HG02642 (cell line): ENCODE data around the gene VPS37C.
"Not testable (repeated sequence)": the region's sequence is repeated elsewhere in the genome, so short reads cannot be mapped to it uniquely, and the experiment has no call there.

Source experiments
- ATAC-seq: cut with Tn5 transposase; IDR thresholded peaks from one replicate; pipeline ENCODE4 v1.9.1; 2021; ENCODE audit warnings: mild to moderate bottlenecking; ENCODE audit not compliant: unreplicated experiment, poor library complexity

VPS37C gene

DNA sequence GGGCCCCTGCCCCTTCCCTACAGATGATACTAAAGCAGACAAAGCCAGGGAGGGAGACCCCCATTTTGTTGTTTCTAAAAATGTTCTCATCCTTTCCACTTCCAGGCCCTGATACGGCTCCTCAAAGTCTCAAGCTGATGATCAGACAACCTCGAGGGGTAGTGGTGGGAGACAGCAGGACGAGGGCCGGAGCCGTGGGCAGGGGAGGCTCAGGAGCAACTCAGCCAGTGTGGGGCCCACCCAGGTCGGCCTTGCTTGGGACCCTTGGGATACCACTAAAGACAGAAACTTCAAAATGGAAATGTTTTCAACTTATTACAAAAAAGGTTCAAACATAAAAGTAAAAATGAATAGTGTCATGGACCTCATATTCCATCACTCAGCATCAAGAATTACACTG, 15.2 kb upstream of the VPS37C start:
- ATAC-seq = no peak

DNA sequence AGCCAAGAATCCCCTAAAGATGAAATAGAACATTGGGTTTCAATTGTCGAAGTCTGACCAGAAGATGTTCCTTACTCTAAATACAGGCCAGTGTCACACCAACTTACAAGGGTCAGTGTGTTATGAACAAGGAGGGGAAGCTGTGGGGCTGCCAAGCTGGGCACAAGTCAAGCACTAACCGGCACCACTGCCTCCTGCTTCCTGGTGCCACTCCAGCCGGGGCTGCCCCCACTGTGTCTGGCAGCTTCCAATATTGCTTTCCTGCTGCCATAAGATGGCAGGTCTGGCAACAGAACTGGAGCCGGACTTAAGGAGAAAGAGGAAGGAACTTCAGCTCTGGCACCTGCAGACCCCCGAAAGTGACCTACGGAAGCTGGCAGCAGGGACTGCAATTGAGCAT, 13.7 kb upstream of the VPS37C start:
- ATAC-seq = no peak

DNA sequence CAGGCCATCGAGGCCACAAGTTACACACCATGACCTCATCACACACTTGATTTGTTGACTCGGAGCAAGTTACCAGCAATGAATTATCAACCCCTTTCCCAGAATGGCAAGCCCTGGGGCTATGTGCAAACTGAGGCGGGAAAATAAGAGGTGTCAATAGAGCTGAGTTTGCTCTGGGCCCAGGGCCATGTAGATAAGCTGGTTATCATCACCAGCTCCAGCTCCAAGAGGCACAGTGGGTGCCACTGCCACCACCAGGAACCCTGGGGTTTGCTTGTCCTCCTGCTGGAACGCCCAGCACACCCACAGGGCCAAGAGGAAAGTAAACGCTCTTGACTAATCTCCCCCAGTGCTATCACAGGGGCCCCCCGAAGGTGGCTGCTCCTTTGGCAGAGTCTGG, 13.0 kb upstream of the VPS37C start:
- no peak for ATAC-seq

DNA sequence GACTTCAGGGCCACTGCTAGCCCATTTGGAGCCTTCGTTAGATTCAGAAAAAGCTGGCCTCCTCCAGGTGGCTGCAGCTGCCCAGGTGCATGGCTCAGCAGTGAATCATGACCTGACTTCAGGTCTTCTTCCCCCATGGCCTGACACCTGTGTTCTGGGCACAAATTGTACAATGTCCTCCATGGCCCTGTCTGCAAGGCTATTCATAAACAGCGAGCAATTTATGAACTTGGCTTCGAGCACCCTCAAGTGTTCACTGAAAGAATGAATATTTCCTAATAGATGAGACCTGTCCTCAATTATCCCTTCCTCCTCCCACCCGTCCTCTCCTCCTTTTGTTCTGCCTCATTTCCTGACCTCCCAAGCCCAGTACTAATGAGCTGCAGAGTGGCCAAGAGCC, 12.2 kb upstream of the VPS37C start:
- ATAC-seq = no peak

DNA sequence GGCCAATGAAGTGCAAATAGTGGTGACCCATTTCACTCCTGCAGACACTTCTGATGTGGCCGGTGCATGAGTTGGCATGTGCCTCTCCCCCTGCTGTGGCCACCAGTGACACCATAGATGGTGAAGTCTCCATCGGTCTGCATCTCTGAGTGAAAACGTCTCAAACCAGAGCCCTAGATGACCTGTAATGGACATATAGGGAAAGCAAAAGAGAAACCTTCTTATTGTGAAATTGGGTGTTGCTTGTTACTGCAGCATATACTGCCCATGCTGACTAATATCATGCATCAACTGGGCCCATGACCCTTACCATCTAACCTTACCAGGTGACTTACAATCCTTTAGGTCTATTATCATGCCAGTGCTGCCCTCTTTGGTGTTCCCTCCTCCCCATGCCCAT, 11.7 kb upstream of the VPS37C start:
- ATAC-seq = no peak

DNA sequence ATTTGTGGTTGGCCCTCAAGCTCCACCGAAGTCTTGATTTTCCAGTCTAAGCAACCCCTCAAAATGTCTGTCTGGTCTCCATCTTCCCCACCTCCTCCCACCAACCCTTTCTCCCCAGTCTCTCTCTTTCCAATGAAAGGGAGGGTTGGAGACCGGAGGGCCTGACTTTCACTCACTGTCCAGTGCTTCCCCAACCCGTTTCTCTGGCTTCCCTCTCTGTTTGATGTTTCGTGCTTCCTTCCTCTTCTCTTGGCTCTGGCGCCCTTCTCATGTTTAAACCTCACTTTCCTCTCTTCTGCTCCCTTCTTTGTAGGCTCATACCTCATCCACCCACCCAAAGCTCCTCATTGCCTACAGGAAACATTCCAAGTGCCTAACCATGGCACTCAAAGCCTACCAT, 11.1 kb upstream of the VPS37C start:
- ATAC-seq = no peak

DNA sequence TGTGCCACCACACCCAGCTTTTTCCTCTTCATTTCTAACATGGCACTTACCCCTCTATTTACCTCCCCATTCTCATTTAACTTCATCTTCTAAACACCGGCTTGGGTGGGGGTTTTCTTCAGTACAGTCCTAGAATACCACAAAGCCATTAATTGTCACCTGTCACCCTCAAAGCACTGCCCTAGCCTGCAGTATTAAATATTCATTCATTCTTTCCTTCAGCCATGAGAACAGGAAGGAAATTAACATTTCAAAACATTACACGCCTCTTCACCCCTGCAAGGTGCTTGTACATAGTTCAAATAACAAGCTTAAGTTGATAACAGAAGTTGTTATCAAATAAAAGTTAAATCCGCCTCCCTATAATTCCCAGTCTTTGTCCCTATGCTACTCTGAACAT, 10.7 kb upstream of the VPS37C start:
- ATAC-seq = no peak

DNA sequence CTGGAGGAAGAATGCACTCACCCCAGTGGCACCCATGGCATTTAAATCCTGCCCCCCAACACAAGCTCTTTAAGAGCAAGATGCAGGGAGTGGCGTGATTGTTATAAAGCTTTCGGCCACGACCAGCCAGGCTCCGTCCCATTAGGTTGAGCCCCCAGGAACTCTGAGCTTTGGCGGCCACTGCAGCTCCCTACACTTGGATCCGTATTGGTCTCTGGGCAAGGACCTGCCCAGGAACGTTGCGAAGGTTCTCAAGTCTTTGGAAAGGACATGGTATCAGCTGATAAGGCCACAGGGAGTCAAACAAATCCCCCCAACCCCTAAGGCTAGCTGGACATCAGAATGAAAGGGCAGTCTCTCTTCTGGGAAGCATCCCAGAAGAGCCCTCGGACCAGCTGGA, 9.3 kb upstream of the VPS37C start:
- no peak for ATAC-seq

DNA sequence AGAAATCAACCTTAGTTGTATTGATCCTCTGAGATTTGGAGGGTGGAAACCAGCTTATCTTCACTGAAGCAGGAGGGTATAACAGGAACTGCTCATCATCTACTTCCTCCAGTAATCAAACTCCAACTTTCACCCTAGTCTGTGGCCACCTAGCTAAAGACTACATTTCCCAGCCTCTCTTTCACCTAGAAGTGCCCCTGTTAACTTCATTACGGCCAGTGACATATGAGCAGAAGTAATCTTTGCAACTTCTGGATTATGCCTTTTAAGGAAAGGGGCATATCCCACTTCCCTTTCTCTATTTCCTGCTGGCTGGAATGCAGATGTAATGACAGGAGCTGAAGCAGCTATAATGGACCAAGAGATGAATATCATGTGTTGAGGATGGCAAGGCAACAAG, 7.6 kb upstream of the VPS37C start:
- ATAC-seq = no peak

DNA sequence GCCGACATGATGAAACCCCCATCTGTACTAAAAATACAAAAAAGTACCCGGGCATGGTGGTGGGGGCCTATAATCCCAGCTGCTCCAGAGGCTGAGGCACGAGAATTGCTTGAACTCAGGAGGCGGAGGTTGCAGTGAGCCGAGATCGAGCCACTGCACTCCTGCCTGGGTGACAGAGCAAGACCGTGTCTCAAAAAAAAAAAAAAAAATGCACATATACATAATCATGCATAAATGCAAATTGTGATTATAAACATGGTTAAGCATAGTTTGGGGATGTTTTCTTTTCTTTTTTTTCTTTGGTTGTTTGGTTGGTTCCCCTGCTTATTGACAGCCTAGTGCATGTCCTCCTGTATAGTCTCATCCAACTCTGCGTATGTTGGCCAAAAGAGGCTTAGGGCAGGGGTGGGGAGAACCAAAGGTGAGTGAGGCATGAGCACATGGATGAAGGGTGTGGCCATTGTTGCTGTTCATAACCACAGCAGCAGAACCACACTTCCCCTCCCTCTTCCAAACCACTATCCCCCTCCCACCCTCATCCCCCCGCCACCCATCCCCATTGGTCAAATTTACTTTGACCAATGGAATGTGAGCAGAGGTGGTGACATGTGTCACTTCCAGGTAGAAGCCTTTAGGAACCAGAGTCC, 6.9 kb upstream of the VPS37C start:
- no peak for ATAC-seq

DNA sequence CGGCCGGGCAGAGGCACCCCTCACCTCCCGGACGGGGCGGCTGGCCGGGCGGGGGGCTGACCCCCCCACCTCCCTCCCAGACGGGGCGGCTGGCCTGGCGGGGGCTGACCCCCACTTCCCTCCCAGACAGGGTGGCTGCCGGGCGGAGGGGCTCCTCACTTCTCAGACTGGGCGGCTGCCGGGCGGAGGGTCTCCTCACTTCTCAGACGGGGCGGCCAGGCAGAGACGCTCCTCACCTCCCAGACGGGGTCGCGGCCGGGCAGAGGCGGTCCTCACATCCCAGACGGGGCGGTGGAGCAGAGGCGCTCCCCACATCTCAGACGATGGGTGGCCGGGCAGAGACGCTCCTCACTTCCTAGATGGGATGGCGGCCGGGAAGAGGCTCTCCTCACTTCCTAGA, 5.1 kb upstream of the VPS37C start:
- ATAC-seq = not testable (repeated sequence)

DNA sequence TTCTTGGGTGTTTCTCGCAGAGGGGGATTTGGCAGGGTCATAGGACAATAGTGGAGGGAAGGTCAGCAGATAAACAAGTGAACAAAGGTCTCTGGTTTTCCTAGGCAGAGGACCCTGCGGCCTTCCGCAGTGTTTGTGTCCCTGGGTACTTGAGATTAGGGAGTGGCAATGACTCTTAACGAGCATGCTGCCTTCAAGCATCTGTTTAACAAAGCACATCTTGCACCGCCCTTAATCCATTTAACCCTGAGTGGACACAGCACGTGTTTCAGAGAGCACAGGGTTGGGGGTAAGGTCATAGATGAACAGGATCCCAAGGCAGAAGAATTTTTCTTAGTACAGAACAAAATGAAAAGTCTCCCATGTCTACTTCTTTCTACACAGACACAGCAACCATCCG, 4.6 kb upstream of the VPS37C start:
- not testable (repeated sequence) for ATAC-seq

DNA sequence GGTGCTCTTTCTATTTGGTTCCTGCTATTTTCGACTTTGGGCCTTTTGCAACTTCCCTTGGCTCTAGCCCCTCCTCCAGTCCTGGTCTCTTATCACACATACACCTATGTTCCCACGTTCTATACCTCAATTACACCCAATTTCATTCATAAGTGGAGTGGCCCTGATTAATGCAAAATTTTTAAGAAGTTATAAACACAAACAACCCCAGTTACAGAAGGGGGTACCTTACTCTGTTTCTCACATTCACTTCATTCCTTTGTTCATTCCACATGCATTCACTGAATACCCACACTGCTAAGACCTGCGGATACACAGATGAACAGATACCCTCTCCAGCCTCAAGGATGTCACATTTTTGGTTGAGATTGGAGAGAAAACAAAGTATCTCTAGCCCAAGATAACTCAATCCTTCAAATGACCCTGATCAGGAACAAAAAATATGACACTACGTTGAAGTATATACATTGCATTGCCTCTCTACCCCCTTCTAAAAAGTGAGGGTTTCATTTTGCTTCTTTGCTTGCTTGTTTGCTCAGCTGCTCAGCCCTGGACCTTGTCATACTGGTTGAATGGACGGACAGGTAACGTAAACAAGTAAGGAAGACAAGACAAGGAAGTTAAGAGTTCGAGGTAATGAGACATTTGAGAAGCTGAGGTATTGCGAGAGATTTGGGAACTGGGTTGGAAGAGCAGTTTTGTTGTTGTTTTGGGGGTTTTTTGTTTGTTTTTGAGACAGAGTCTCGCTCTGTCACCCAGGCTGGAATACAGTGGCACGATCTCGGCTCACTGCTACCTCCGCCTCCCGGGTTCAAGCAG, 3.6 kb upstream of the VPS37C start:
- no peak for ATAC-seq

DNA sequence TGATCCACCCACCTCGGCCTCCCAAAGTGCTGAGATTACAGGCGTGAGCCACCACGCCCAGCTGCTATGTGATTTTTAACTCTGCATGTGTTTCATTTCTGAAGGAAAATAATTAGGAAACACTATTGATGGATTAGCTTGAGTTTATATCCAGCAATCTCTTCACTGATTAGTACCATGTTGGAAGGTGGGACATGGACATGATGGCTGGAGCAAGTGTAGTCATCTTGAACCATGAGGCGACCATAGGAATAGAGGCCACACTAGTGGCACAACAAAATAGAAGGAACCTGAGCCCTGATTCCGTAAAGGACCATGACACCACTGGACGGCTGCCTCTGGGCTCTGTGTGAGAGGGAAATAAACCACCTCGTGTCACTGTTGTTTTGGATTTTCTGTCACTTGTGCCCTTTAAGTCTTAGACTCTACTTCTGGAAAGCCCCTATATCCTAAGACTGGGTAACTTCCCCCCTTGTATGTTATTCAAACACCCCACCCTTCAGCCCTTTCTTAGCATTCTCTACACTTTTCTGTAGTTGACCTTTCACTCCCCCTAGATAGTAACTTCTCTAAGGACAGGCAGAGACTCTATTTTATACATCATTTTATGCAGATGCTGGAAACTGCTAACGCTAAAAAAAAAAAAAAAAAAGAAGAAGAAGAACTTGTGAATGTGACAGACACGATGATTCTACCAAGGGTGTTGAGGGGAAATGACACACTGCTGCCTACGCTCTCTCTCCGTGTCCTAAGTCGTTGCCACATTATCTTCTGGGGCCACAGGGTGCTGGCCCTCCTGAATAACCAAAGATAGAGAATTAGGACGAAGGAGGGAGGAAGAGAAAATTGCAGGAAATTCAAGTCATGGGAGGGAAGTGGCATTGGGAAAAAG, 2.7 kb upstream of the VPS37C start:
- ATAC-seq = no peak

DNA sequence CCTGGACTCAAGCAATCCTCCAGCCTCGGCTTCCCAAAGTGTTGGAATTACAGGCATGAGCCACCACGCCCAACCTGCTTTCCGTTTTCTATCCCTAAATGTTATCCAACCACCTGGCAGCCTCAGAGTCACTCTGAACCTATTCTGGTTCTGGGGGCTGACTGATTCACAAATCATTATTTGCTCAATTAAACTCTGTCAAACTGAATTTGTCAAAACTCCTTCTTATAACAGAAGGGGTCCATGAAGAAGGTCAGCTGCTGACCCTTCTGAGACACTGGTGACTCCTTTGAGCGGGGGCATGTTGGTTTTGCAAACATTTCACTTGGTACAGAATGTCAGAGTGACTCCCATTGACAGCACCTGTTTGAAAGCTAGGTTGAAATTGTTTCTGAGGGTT, 1.8 kb upstream of the VPS37C start:
- no peak for ATAC-seq

DNA sequence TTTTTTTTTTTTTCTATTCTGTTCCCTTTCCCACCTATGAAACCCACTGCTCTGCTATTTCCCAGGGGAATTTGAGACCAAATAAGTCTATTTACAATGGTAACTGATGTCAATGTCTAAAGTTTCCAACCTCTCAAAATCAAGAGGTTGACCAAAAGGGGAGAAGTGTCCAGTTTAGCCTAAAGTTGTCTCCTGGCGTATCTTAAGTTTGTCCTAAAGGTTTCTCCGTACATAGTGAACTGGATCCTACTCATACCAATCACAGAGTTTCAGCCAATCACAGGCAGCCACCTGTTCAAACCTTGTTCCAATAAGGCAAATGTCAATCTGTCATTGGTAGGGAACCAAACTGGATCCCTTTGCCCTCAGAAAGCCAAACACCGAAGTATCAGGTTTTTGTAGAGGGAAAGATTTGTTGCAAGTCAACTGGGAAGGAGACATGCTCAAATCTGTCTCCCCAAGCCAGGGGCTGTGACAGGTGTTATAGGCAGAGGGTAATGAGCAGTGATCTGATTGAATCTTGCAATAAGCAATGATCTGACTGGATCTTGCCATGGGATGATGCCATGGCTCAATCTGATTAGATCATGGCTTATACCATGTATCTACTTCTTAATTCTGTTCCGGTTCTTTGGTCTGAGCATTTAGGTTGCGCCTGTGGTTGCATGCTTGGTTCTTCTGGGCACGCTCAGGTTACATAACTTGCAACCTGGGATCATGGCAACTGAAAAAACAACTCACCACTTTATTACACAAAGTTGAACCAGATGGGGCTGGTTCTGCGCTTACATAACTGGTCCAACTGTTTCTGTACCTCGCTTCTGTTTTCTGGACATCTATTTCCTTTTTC, 1.1 kb upstream of the VPS37C start:
- no peak for ATAC-seq

DNA sequence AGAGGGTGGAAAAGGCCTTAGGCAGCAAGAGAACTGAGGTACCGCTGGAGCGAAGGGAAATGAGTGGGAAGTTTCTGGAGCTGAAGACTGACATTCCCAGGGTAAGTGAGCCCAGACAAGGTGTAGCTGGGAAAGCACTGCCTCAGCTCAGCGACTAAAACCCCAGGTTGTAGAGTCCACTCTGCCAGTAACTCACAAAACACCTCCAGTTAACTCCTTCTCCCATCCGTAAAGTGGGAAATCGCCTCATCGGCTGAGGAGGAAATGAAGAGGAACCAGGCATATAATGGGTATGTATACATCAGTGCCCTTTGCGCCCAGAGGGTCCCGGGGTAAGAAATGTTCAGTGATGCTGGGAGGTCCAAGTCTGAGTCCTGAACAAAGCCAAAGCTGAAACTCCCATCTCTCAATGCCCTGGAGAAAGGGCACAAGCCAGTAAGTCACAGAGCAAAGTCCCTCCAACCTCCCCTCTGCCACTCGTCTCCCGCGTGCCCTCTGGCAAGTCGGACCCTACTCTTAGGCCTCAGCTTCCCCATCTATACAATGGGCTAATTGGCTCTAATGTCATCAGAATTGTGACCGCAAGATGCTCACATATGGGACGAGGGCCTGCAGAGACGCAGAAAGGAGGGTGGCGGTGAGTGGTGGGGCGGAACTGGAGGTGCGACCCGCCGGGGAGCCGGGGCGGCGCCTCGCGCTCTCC, 588 bp downstream of the VPS37C start:
- no peak for ATAC-seq

DNA sequence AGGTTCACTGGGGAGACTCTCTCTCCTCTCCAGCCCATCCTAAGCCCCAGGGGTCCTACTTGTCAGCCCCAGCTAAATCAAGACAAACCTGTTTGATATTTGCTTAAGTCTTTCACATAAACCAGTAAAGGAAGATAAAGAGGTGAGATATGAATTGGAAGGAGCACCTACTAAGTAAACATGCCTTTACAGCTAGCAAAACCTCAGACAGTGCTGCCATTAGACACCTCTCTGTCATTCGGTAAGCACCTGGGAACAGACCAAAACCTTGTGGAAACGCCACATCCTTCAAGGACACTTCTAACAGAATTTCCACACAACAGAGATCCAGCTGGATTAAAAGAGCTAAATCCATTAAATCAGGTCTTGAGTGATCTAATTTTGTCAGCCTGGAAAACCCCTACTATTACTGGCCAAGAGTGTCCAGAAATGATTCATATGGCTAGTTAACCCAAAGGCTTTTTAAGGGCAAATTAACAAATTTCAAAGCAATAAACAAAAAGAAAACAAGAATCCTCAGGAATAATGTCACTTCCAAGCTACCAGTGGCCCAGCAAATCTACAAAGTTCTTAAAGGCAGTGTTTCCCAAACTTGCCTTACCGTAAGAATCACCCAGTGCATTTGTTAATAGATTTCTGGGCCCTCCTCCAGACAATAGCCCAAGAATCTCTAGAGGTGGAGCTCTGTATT, 2.4 kb downstream of the VPS37C start:
- ATAC-seq = no peak

DNA sequence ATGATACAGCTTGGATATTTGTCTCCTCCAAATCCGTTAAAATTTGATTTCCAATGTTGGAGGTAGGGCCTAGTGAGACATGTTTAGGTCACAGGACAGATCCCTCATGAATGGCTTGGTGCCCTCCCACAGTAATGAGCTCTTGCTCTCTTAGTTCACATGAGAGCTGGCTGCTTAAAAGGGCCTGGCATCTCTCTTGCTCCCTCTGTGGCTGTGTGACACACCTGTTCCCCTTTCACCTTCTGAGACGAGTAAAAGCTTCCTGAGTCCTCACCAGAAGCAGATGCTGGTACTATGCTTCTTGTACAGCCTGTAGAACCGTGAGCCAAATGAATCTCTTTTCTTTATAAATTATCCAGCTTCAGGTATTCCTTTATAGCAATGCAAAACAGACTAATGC, 3.5 kb downstream of the VPS37C start:
- ATAC-seq = no peak
